Colonic mucosa (tissue), 4 donors: ENCODE measurements around the gene TENM3. TPM values are rescaled to one million over a fixed set of nuclear protein-coding genes. Genes with fewer than 3 reads are reported as not detected.

Experiments used
- DNase-seq: peaks from one replicate; pipeline ENCODE4 v3.0.0-alpha.2; 2020
- H3K27ac ChIP-seq: fragments of 200-600 bp; one replicate; pipeline ENCODE4 v1.8.0; 2021
- H3K27me3 ChIP-seq: fragments of 200-600 bp; one replicate; pipeline ENCODE4 v1.8.0; 2021
- H3K36me3 ChIP-seq: fragments of 200-600 bp; one replicate; pipeline ENCODE4 v1.8.0; 2021
- H3K4me1 ChIP-seq: fragments of 200-600 bp; one replicate; pipeline ENCODE4 v1.8.0; 2021; ENCODE audit warnings: mild to moderate bottlenecking
- H3K4me3 ChIP-seq: fragments of 200-600 bp; one replicate; pipeline ENCODE4 v1.8.0; 2021
- H3K9ac ChIP-seq, 2 donors: one replicate each; pipeline ENCODE4 v1.7.0; 2013; ENCODE audit warnings: control low read depth in 2 of 2, low read depth in 2 of 2, low read length in 2 of 2
- H3K9me3 ChIP-seq: fragments of 200-600 bp; one replicate; pipeline ENCODE4 v1.8.0; 2021
- CTCF ChIP-seq: fragments of 200-600 bp; IDR thresholded peaks from one replicate; pipeline ENCODE4 v1.8.0; 2022; ENCODE audit warnings: antibody characterized with exemption, mild to moderate bottlenecking
- intact Hi-C: fragments of 100-400 bp; cut with DNase I; formaldehyde crosslinking; loops from one replicate; pipeline ENCODE4 v1.14.1; 2022
- total RNA-seq, 2 donors: library from RNA; stranded (reverse); fragmentation: NEBNext Ultra II Directional in 1 of 2; extraction: Animal tissue kit (Norgen Biotek cat#: 25700) in 1 of 2; gene quantifications; one replicate each; pipeline ENCODE4 v1.2.1, GENCODE V29; 2021
- donor health status: healthy.
- donor health status: DM: no; HTN: no; CAD: no.
- donor health status: DM: no; HTN: no; CAD: no.

Gene TENM3
- total RNA-seq, 2 donors from 2014 or later = 0.32 to 1.6 TPM

DNA sequence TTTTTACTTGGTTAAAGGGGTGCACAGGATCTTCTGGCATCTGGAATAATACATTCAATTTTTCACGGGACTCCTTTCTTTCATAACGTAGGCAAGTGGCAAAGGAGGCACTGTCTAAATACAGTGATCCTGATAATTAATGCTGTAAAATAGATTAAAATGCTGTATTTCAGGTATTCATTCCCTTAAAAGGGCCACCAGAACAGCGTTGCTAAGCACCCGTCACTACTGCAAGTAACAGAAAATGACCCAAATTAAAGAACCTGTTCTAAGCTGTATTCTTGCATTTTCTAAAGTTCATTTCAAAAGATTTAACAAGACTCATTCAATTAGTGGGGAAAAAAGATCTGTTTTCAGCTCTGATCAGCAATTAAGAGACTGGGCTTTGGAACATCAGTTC, 208.2 kb downstream of the TENM3 start:
- no peak for TF ChIP-seq CTCF
- H3K9me3 ChIP-seq = no peaks in the 10 kb centered on the region
- no peak for DNase-seq
- intact Hi-C loops = no loop called here
- peaks cover 37% of the 10 kb centered on the region for H3K27me3 ChIP-seq
- no peaks in the 10 kb centered on the region for H3K36me3 ChIP-seq
- peaks cover 4% of the 10 kb centered on the region for H3K4me1 ChIP-seq
- H3K27ac ChIP-seq = no peak overlapping the region
- no peak overlapping the region for H3K9ac ChIP-seq
- no peak overlapping the region for H3K4me3 ChIP-seq

DNA sequence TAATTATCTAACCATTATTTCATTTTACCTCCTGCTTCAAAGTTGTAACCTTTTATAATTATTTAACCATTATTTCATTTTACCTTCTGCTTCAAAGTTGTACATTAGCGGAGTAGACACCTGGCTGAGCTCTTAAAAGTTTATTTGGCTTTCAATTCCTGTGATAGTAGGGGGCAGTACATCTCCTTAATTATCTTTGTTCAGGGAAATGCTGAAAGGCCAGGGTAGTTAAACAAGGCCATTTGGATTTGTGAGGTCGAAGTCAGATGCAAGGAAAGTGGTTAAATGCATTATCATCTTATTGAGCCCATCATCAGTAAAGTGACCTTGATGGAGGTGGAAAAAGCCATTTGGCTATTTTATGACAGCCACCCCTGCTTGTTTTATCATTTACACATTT, 210.6 kb downstream of the TENM3 start:
- H3K9me3 ChIP-seq = no peaks in the 10 kb centered on the region
- no peak overlapping the region for H3K9ac ChIP-seq
- intact Hi-C loops = no loop called here

GRCh38 chr4:182454440-182455013, 211.3 kb downstream of the TENM3 start:
- no peak overlapping the region for H3K4me3 ChIP-seq
- TF ChIP-seq CTCF = no peak
- no peaks in the 10 kb centered on the region for H3K9me3 ChIP-seq
- H3K36me3 ChIP-seq = no peaks in the 10 kb centered on the region
- no peak for DNase-seq
- H3K9ac ChIP-seq = no peak overlapping the region
- H3K4me1 ChIP-seq = peaks cover under 1% of the 10 kb centered on the region
- intact Hi-C loops = no loop called here
- H3K27me3 ChIP-seq = peaks cover 20% of the 10 kb centered on the region
- H3K27ac ChIP-seq = no peak overlapping the region

More for the DNA sequence above, 210.6 kb downstream of the TENM3 start:
- Histone ChIP-seq H3K4me3 (no peak overlapping the region), H3K4me1 (peaks cover 4% of the 10 kb centered on the region), H3K27me3 (peaks cover 24% of the 10 kb centered on the region), H3K36me3 (no peaks in the 10 kb centered on the region), H3K27ac (no peak overlapping the region)
- DNase-seq = no peak
- no peak for TF ChIP-seq CTCF

- no peak for DNase-seq
- Histone ChIP-seq H3K36me3 (no peaks in the 10 kb centered on the region), H3K4me3 (no peak overlapping the region), H3K9me3 (no peaks in the 10 kb centered on the region), H3K27ac (no peak overlapping the region), H3K4me1 (no peaks in the 10 kb centered on the region), H3K9ac (no peak overlapping the region), H3K27me3 (no peaks in the 10 kb centered on the region)
- TF ChIP-seq CTCF = no peak
- intact Hi-C loops = no loop called here
These were observed 221.9 kb downstream of the TENM3 start for GRCh38 chr4:182465114-182465513.

- Histone ChIP-seq H3K9me3 (no peaks in the 10 kb centered on the region), H3K4me3 (no peak overlapping the region), H3K27me3 (no peaks in the 10 kb centered on the region), H3K36me3 (no peaks in the 10 kb centered on the region), H3K9ac (no peak overlapping the region), H3K27ac (no peak overlapping the region), H3K4me1 (no peaks in the 10 kb centered on the region)
- DNase-seq = no peak
- no peak for TF ChIP-seq CTCF
- intact Hi-C loops = no loop called here
These were observed 222.8 kb downstream of the TENM3 start for GRCh38 chr4:182465979-182466378.
